AG09319 (cell line): ENCODE data around the gene MRTFB.
"Not testable (repeated sequence)": the region's sequence is repeated elsewhere in the genome, so short reads cannot be mapped to it uniquely, and the experiment has no call there.

Experiments used
- DNase-seq: peaks from one replicate; pipeline ENCODE4 v3.0.0-alpha.2; 2010; ENCODE audit warnings: low read depth; ENCODE audit errors: extremely low read depth
- TF ChIP-seq, protein P1 (sequence below): IDR thresholded peaks from 2 replicates; pipeline ENCODE4 v1.5.1; 2011; ENCODE audit warnings: low read depth, mild to moderate bottlenecking, inconsistent platforms, low read length, moderate library complexity

The MRTFB gene

GRCh38 chr16:14070877-14071575 lies at the start of gene MRTFB:
TSS of gene MRTFB (plus strand) at chr16:14071319. CDS start at chr16:14140607, 69,288 bp downstream.
- DNase-seq = no peak

DNA sequence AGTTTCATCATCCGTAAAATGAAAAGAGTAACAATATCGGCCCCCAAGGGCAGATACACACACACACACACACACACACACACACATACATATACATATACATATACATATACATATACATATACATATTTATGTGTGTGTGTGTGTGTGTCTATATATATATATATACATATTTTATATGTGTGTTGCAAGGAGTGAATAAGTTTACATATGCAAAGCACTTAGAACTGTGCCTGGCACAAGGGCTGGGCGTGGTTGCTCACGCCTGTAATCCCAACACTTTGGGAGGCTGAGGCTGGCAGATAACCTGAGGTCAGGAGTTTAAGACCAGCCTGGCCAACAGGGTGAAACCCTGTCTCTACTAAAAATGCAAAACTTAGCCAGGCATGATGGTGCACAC lies 47.6 kb upstream of the MRTFB start:
- not testable (repeated sequence) for DNase-seq

More at GRCh38 chr16:14070877-14071575, at the start of gene MRTFB:
- TF ChIP-seq, protein P1, sequence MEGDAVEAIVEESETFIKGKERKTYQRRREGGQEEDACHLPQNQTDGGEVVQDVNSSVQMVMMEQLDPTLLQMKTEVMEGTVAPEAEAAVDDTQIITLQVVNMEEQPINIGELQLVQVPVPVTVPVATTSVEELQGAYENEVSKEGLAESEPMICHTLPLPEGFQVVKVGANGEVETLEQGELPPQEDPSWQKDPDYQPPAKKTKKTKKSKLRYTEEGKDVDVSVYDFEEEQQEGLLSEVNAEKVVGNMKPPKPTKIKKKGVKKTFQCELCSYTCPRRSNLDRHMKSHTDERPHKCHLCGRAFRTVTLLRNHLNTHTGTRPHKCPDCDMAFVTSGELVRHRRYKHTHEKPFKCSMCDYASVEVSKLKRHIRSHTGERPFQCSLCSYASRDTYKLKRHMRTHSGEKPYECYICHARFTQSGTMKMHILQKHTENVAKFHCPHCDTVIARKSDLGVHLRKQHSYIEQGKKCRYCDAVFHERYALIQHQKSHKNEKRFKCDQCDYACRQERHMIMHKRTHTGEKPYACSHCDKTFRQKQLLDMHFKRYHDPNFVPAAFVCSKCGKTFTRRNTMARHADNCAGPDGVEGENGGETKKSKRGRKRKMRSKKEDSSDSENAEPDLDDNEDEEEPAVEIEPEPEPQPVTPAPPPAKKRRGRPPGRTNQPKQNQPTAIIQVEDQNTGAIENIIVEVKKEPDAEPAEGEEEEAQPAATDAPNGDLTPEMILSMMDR = no peak

GRCh38 chr16:14024283-14024682 lies 46.8 kb upstream of the MRTFB start:
- DNase-seq = no peak
- TF ChIP-seq, protein P1 = no peak; the same call in 1 of the 2 replicates

- TF ChIP-seq, protein P1 = no peak
- DNase-seq = no peak
These were observed 44.4 kb upstream of the MRTFB start for GRCh38 chr16:14026572-14027285.

- no peak for DNase-seq
- TF ChIP-seq, protein P1 = no peak
These were observed 42.9 kb upstream of the MRTFB start for GRCh38 chr16:14028202-14028601.

- no peak for DNase-seq
- TF ChIP-seq, protein P1 = no peak
These were observed 41.5 kb upstream of the MRTFB start for GRCh38 chr16:14029658-14030057.

GRCh38 chr16:14035092-14035491 lies 36.0 kb upstream of the MRTFB start:
- TF ChIP-seq, protein P1 = no peak
- DNase-seq = no peak
